PFSK-1 (cell line): ENCODE results near the gene TRPM3.

Source experiments
- FOXP2 ChIP-seq: optimal IDR thresholded peaks from 2 replicates; pipeline ENCODE3; 2011; ENCODE audit warnings: borderline replicate concordance, control low read depth, inconsistent platforms; ENCODE audit not compliant: insufficient read depth; ENCODE audit errors: extremely low read length, extremely low read depth
- POLR2AphosphoS5 ChIP-seq: IDR thresholded peaks from 2 replicates; pipeline ENCODE4 v1.6.1; 2012; ENCODE audit warnings: low read depth, mild to moderate bottlenecking, control low read depth, low read length, moderate library complexity
- SIN3A ChIP-seq: IDR thresholded peaks from 2 replicates; pipeline ENCODE4 v1.6.1; 2012; ENCODE audit warnings: mild to moderate bottlenecking, low read length, moderate library complexity, borderline replicate concordance; ENCODE audit not compliant: insufficient read depth
- TAF1 ChIP-seq: IDR thresholded peaks from 2 replicates; pipeline ENCODE4 v1.6.1; 2012; ENCODE audit warnings: low read length, control low read depth, borderline replicate concordance; ENCODE audit not compliant: insufficient read depth
- TF ChIP-seq, protein P1 (sequence below), 2 experiments: IDR thresholded peaks; 2 replicates each; pipeline versions ENCODE4 v1.6.1 to v1.8.0; 2011 to 2012; ENCODE audit warnings: low read depth in 2 of 2, low read length in 2 of 2, control low read depth in 1 of 2, inconsistent platforms in 1 of 2, mild to moderate bottlenecking in 1 of 2, moderate library complexity in 1 of 2; ENCODE audit not compliant: insufficient read depth in 1 of 2

DNA sequence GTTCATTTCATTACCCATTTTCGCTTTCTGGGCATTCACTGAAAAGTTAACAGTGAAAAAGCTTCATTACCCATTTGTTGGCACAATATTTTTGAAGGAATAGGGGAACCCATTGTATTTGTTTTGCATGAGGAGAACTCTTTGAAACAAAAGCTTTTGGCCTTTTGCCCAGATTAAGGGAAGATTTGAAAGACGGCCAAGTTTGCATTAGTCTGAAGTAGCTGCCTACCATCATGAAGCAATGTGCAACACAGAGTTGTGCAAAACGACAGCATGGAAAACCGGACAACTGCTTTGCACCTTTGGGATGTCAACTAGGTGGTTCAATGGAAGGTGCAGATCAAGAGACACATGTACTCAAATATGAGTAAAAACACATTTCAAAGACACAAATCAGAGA, 84.9 kb downstream of the TRPM3 start:
- no peak for TF ChIP-seq TAF1
- TF ChIP-seq POLR2AphosphoS5 = no peak
- TF ChIP-seq, protein P1, sequence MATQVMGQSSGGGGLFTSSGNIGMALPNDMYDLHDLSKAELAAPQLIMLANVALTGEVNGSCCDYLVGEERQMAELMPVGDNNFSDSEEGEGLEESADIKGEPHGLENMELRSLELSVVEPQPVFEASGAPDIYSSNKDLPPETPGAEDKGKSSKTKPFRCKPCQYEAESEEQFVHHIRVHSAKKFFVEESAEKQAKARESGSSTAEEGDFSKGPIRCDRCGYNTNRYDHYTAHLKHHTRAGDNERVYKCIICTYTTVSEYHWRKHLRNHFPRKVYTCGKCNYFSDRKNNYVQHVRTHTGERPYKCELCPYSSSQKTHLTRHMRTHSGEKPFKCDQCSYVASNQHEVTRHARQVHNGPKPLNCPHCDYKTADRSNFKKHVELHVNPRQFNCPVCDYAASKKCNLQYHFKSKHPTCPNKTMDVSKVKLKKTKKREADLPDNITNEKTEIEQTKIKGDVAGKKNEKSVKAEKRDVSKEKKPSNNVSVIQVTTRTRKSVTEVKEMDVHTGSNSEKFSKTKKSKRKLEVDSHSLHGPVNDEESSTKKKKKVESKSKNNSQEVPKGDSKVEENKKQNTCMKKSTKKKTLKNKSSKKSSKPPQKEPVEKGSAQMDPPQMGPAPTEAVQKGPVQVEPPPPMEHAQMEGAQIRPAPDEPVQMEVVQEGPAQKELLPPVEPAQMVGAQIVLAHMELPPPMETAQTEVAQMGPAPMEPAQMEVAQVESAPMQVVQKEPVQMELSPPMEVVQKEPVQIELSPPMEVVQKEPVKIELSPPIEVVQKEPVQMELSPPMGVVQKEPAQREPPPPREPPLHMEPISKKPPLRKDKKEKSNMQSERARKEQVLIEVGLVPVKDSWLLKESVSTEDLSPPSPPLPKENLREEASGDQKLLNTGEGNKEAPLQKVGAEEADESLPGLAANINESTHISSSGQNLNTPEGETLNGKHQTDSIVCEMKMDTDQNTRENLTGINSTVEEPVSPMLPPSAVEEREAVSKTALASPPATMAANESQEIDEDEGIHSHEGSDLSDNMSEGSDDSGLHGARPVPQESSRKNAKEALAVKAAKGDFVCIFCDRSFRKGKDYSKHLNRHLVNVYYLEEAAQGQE (IDR thresholded peaks at IDR 0.05; ENCODE audit: insufficient read depth in 1 of 2, low read depth in 2 of 2, low read length in 2 of 2) = no peak
- TF ChIP-seq SIN3A = no peak
- no peak for TF ChIP-seq FOXP2
